Mesenchymal stem cell (in vitro differentiated cells and primary cell): Measurements from ENCODE around the gene LAMB3.

ENCODE experiments used
- DNase-seq: peaks from one replicate; pipeline ENCODE4 v3.0.0-alpha.2; 2013
- H2AFZ ChIP-seq: one replicate; pipeline ENCODE4 v1.6.1; 2013; ENCODE audit warnings: low read depth, mild to moderate bottlenecking, control low read depth, inconsistent platforms, low read length, moderate library complexity
- H2AK5ac ChIP-seq: 2 replicates; pipeline ENCODE4 v1.6.1; 2013; ENCODE audit warnings: low read length, moderate library complexity, mild to moderate bottlenecking, inconsistent platforms; ENCODE audit not compliant: severe bottlenecking
- H2BK120ac ChIP-seq: one replicate; pipeline ENCODE4 v1.6.1; 2013; ENCODE audit warnings: low read depth, mild to moderate bottlenecking, inconsistent platforms, low read length, moderate library complexity
- H2BK12ac ChIP-seq, 2 experiments: one replicate each; pipeline ENCODE4 v1.6.1; 2013; ENCODE audit warnings: inconsistent platforms in 2 of 2, low read length in 2 of 2, mild to moderate bottlenecking in 2 of 2, moderate library complexity in 2 of 2, control low read depth in 1 of 2
- H2BK15ac ChIP-seq: one replicate; pipeline ENCODE4 v1.6.1; 2013; ENCODE audit warnings: mild to moderate bottlenecking, low read depth, inconsistent platforms; ENCODE audit not compliant: poor library complexity, severe bottlenecking
- H2BK5ac ChIP-seq: 2 replicates; pipeline ENCODE4 v1.6.1; 2013; ENCODE audit warnings: low read depth, mild to moderate bottlenecking, low read length, control low read depth, inconsistent platforms; ENCODE audit not compliant: poor library complexity, severe bottlenecking
- H3K14ac ChIP-seq, 2 experiments: one replicate each; pipeline ENCODE4 v1.6.1; 2013; ENCODE audit warnings: inconsistent platforms in 2 of 2, low read length in 2 of 2, control low read depth in 1 of 2, mild to moderate bottlenecking in 1 of 2, moderate library complexity in 1 of 2
- H3K18ac ChIP-seq, 2 experiments: one replicate each; pipeline ENCODE4 v1.6.1; 2013; ENCODE audit warnings: inconsistent platforms in 2 of 2, low read length in 2 of 2, control low read depth in 1 of 2, low read depth in 1 of 2, mild to moderate bottlenecking in 1 of 2
- H3K23ac ChIP-seq, 2 experiments: one replicate each; pipeline ENCODE4 v1.6.1; 2013; ENCODE audit warnings: inconsistent platforms in 2 of 2, low read length in 2 of 2, mild to moderate bottlenecking in 2 of 2, moderate library complexity in 2 of 2, control low read depth in 1 of 2
- H3K27ac ChIP-seq: 2 replicates; pipeline ENCODE4 v1.5.1; 2013; ENCODE audit warnings: mild to moderate bottlenecking, moderate library complexity, low read length, control low read depth, inconsistent platforms; ENCODE audit not compliant: poor library complexity, severe bottlenecking
- H3K27me3 ChIP-seq, 2 experiments: 2 replicates each; pipeline versions ENCODE4 v1.6.1 to v1.7.0; 2013; ENCODE audit warnings: low read length in 2 of 2, mild to moderate bottlenecking in 2 of 2, moderate library complexity in 2 of 2, control low read depth in 1 of 2, inconsistent platforms in 1 of 2; ENCODE audit not compliant: control insufficient read depth in 1 of 2, insufficient read depth in 1 of 2
- H3K36me3 ChIP-seq, 2 experiments: 2 replicates each; pipeline versions ENCODE4 v1.6.1 to v1.7.0; 2013; ENCODE audit warnings: low read length in 2 of 2, control low read depth in 1 of 2, inconsistent platforms in 1 of 2, low read depth in 1 of 2, mild to moderate bottlenecking in 1 of 2; ENCODE audit not compliant: insufficient read depth in 2 of 2, control insufficient read depth in 1 of 2
- H3K4ac ChIP-seq, 2 experiments: one replicate each; pipeline ENCODE4 v1.6.1; 2013; ENCODE audit warnings: inconsistent platforms in 2 of 2, low read length in 2 of 2, mild to moderate bottlenecking in 2 of 2, moderate library complexity in 2 of 2, control low read depth in 1 of 2, low read depth in 1 of 2
- H3K4me1 ChIP-seq: 2 replicates; pipeline ENCODE4 v1.6.1; 2013; ENCODE audit warnings: low read depth, low read length, control low read depth; ENCODE audit not compliant: control insufficient read depth, insufficient read depth
- H3K4me2 ChIP-seq: 2 replicates; pipeline ENCODE4 v1.6.1; 2013; ENCODE audit warnings: low read length, mild to moderate bottlenecking, inconsistent platforms; ENCODE audit not compliant: poor library complexity, severe bottlenecking
- H3K4me3 ChIP-seq, 2 experiments: 2 replicates each; pipeline versions ENCODE4 v1.5.1 to v1.7.0; 2013; ENCODE audit warnings: low read length in 2 of 2, mild to moderate bottlenecking in 2 of 2, control low read depth in 1 of 2, low read depth in 1 of 2; ENCODE audit not compliant: insufficient read depth in 1 of 2
- H3K79me1 ChIP-seq: replicated peaks from 2 replicates; pipeline ENCODE4 v1.6.1; 2013; ENCODE audit warnings: mild to moderate bottlenecking, control low read depth, low read length, inconsistent platforms; ENCODE audit not compliant: poor library complexity, severe bottlenecking
- H3K9ac ChIP-seq: 2 replicates; pipeline ENCODE4 v1.7.0; 2013; ENCODE audit warnings: mild to moderate bottlenecking, low read length, moderate library complexity
- H3K9me3 ChIP-seq: 2 replicates; pipeline ENCODE4 v1.7.0; 2013; ENCODE audit warnings: mild to moderate bottlenecking, low read length; ENCODE audit not compliant: control insufficient read depth
- H4K8ac ChIP-seq: one replicate; pipeline ENCODE4 v1.6.1; 2013; ENCODE audit warnings: inconsistent platforms, mild to moderate bottlenecking, low read length, moderate library complexity
- H4K91ac ChIP-seq: one replicate; pipeline ENCODE4 v1.6.1; 2013; ENCODE audit warnings: mild to moderate bottlenecking, low read length, inconsistent platforms
- WGBS: methylation state at CpG from one replicate; pipeline ENCODE4 v1.1.7; 2013; ENCODE audit warnings: mixed read lengths; 5-methylcytosine and 5-hydroxymethylcytosine counted together

Gene LAMB3

GRCh38 chr1:209625791-209626285 is 26.4 kb downstream of the LAMB3 start:
- no peak overlapping the region for H3K23ac ChIP-seq
- no peaks in the 10 kb centered on the region for H3K9me3 ChIP-seq
- DNase-seq, result no peak
- H3K4ac ChIP-seq, result no peak overlapping the region
- H2BK15ac ChIP-seq, result no peak overlapping the region
- no peaks in the 10 kb centered on the region for H3K79me1 ChIP-seq
- H3K27ac ChIP-seq, result no peak overlapping the region
- H4K91ac ChIP-seq, result no peak overlapping the region
- 89% methylated on average over 18 of the region's 18 CpGs for WGBS
- no peak overlapping the region for H2AFZ ChIP-seq
- peak overlapping the region in 1 of 2 experiments; percentile 51 for H2BK12ac ChIP-seq
- no peak overlapping the region for H3K4me2 ChIP-seq
- H3K18ac ChIP-seq, result peak overlapping the region in 1 of 2 experiments; percentile 46
- peak overlapping the region in 1 of 2 experiments; percentile 20 for H3K14ac ChIP-seq
- peaks cover 28% of the 10 kb centered on the region for H3K4me1 ChIP-seq
- H3K36me3 ChIP-seq, result peaks cover 0 to 8% of the 10 kb centered on the region in 2 experiments
- no peak overlapping the region for H2BK5ac ChIP-seq
- H4K8ac ChIP-seq, result peak overlapping the region; percentile 8
- H3K4me3 ChIP-seq, result no peak overlapping the region
- no peak overlapping the region for H3K9ac ChIP-seq
- no peak overlapping the region for H2BK120ac ChIP-seq
- no peaks in the 10 kb centered on the region for H3K27me3 ChIP-seq
- H2AK5ac ChIP-seq, result no peak overlapping the region

- DNase-seq, result peak; percentile 46
- peak overlapping the region; percentile 4 for H3K27ac ChIP-seq
- H3K79me1 ChIP-seq, result no peaks in the 10 kb centered on the region
- no peak overlapping the region for H4K91ac ChIP-seq
- no peak overlapping the region for H3K4me2 ChIP-seq
- peaks cover 31% of the 10 kb centered on the region for H3K4me1 ChIP-seq
- no peak overlapping the region for H3K4ac ChIP-seq
- H3K27me3 ChIP-seq, result no peaks in the 10 kb centered on the region
- no peak overlapping the region for H2BK15ac ChIP-seq
- no peak overlapping the region for H2AFZ ChIP-seq
- no peak overlapping the region for H3K9ac ChIP-seq
- H3K9me3 ChIP-seq, result no peaks in the 10 kb centered on the region
- H2BK5ac ChIP-seq, result no peak overlapping the region
- no peak overlapping the region for H4K8ac ChIP-seq
- H3K14ac ChIP-seq, result no peak overlapping the region
- 72% methylated on average over 13 of the region's 15 CpGs for WGBS
- H3K18ac ChIP-seq, result no peak overlapping the region
- no peak overlapping the region for H3K23ac ChIP-seq
- no peak overlapping the region for H2BK12ac ChIP-seq
- no peak overlapping the region for H2BK120ac ChIP-seq
- H3K4me3 ChIP-seq, result no peak overlapping the region
- peaks cover 0 to 5% of the 10 kb centered on the region in 2 experiments for H3K36me3 ChIP-seq
- no peak overlapping the region for H2AK5ac ChIP-seq
Measured at GRCh38 chr1:209624558-209625549, 27.4 kb downstream of the LAMB3 start.

- Histone ChIP-seq H3K36me3 (peaks cover 0 to 5% of the 10 kb centered on the region in 2 experiments), H3K14ac (no peak overlapping the region), H2BK120ac (no peak overlapping the region), H3K4me2 (no peak overlapping the region), H3K79me1 (no peaks in the 10 kb centered on the region), H3K9me3 (no peaks in the 10 kb centered on the region), H2AFZ (no peak overlapping the region), H2BK12ac (no peak overlapping the region), H2BK15ac (no peak overlapping the region), H2BK5ac (no peak overlapping the region), H3K4ac (no peak overlapping the region), H3K4me1 (peaks cover 31% of the 10 kb centered on the region), H4K8ac (no peak overlapping the region), H3K23ac (no peak overlapping the region), H3K27ac (no peak overlapping the region), H3K18ac (no peak overlapping the region), H3K27me3 (no peaks in the 10 kb centered on the region), H3K4me3 (no peak overlapping the region), H3K9ac (no peak overlapping the region), H4K91ac (no peak overlapping the region), H2AK5ac (no peak overlapping the region)
- DNase-seq, result no peak
- WGBS, result 93% methylated on average over 22 of the region's 24 CpGs
Measured at GRCh38 chr1:209622841-209623829, 29.1 kb downstream of the LAMB3 start.
